UCSD-AML1 (cell line): ENCODE measurements around the gene FOXF2.
A peak's percentile ranks its signal among the peaks of the same experiment; 100 is the strongest.
"Not testable (repeated sequence)": the region's sequence is repeated elsewhere in the genome, so short reads cannot be mapped to it uniquely, and the experiment has no call there.

Source experiments
- DNase-seq: peaks from one replicate; lab custom pipeline; 2025; ENCODE audit not compliant: unreplicated experiment; lab: John Stamatoyannopoulos, UW

The FOXF2 gene

GRCh38 chr6:1389369-1390132 is at the start of gene FOXF2:
Gene FOXF2, plus strand, starts transcription at chr6:1389576. Its CDS starts 372 bp downstream, at chr6:1389948.
- no peak for DNase-seq

- DNase-seq = no peak
Measured at GRCh38 chr6:1346101-1346500, 43.3 kb upstream of the FOXF2 start.

- no peak for DNase-seq
Measured at GRCh38 chr6:1346558-1347091, 42.8 kb upstream of the FOXF2 start.

GRCh38 chr6:1347161-1347560 is 42.2 kb upstream of the FOXF2 start:
- DNase-seq = no peak

GRCh38 chr6:1348675-1349074 is 40.7 kb upstream of the FOXF2 start:
- no peak for DNase-seq

- DNase-seq = no peak
Measured at GRCh38 chr6:1349655-1350054, 39.7 kb upstream of the FOXF2 start.

GRCh38 chr6:1351381-1352008 is 37.9 kb upstream of the FOXF2 start:
- no peak for DNase-seq

- DNase-seq = not testable (repeated sequence)
Measured at GRCh38 chr6:1355068-1355467, 34.3 kb upstream of the FOXF2 start.

GRCh38 chr6:1361717-1362116 is 27.7 kb upstream of the FOXF2 start:
- not testable (repeated sequence) for DNase-seq

GRCh38 chr6:1362643-1363042 is 26.7 kb upstream of the FOXF2 start:
- no peak for DNase-seq

- no peak for DNase-seq
Measured at GRCh38 chr6:1363298-1363697, 26.1 kb upstream of the FOXF2 start.

- peak; percentile 15 for DNase-seq
Measured at GRCh38 chr6:1363729-1364572, 25.4 kb upstream of the FOXF2 start.

- DNase-seq = no peak
Measured at GRCh38 chr6:1364791-1365190, 24.6 kb upstream of the FOXF2 start.

GRCh38 chr6:1365686-1366085 is 23.7 kb upstream of the FOXF2 start:
- DNase-seq = no peak

GRCh38 chr6:1367771-1368170 is 21.6 kb upstream of the FOXF2 start:
- no peak for DNase-seq

- DNase-seq = no peak
Measured at GRCh38 chr6:1368940-1369339, 20.4 kb upstream of the FOXF2 start.

- DNase-seq = not testable (repeated sequence)
Measured at GRCh38 chr6:1369695-1370094, 19.7 kb upstream of the FOXF2 start.

- DNase-seq = no peak
Measured at GRCh38 chr6:1371933-1372332, 17.4 kb upstream of the FOXF2 start.

GRCh38 chr6:1372690-1373089 is 16.7 kb upstream of the FOXF2 start:
- DNase-seq = no peak

- no peak for DNase-seq
Measured at GRCh38 chr6:1376653-1377052, 12.7 kb upstream of the FOXF2 start.

- no peak for DNase-seq
Measured at GRCh38 chr6:1377526-1377925, 11.8 kb upstream of the FOXF2 start.
